Measurements from ENCODE around the gene RPS6KA2.

Gene RPS6KA2

GRCh38 chr6:166662690-166663089 is 35.6 kb upstream of the RPS6KA2 start:
- no peak overlapping the region for H3K23ac ChIP-seq (ENCODE audit: low read length)
- no peaks in the 10 kb centered on the region for H3K79me2 ChIP-seq (ENCODE audit: control insufficient read depth, insufficient read depth, low read length, poor library complexity)
- H2AFZ ChIP-seq (ENCODE audit: insufficient read depth, low read length, poor library complexity), result no peak overlapping the region
- H3K14ac ChIP-seq (ENCODE audit: low read length), result no peak overlapping the region
- no peak overlapping the region for H3K27ac ChIP-seq (ENCODE audit: low read depth, low read length)
- H3K18ac ChIP-seq (ENCODE audit: low read length), result no peak overlapping the region
- no peak overlapping the region for H4K8ac ChIP-seq (ENCODE audit: low read depth, low read length)
- no peak overlapping the region for H2AK5ac ChIP-seq (ENCODE audit: low read length)
- H3K79me1 ChIP-seq (ENCODE audit: low read length), result no peaks in the 10 kb centered on the region
- H3K27me3 ChIP-seq (ENCODE audit: insufficient read depth, low read length), result peaks cover under 1% of the 10 kb centered on the region
- no peaks in the 10 kb centered on the region for H3K4me1 ChIP-seq (ENCODE audit: control insufficient read depth in 1 of 2, insufficient read depth in 2 of 2, low read length in 2 of 2)
- no peak overlapping the region for H3K4ac ChIP-seq (ENCODE audit: low read depth, low read length)
- H4K12ac ChIP-seq (ENCODE audit: low read depth, low read length), result no peak overlapping the region
- H3K9me3 ChIP-seq (ENCODE audit: insufficient read depth, low read depth, low read length), result peaks cover 3% of the 10 kb centered on the region
- H2BK12ac ChIP-seq (ENCODE audit: low read length), result no peak overlapping the region
- no peak overlapping the region for H3K9ac ChIP-seq (ENCODE audit: low read length)
- WGBS (ENCODE audit: extremely low coverage, insufficient coverage, insufficient read length), result no CpG with 5 or more reads among the region's 11 CpGs
- no peak overlapping the region for H2BK5ac ChIP-seq (ENCODE audit: low read depth, low read length, poor library complexity)
- no peak for DNase-seq
- no peak overlapping the region for H2BK120ac ChIP-seq (ENCODE audit: insufficient read depth, low read length, poor library complexity)
- no peak overlapping the region for H3K4me3 ChIP-seq (ENCODE audit: low read depth, low read length)
- no peak overlapping the region for H4K91ac ChIP-seq (ENCODE audit: low read depth, low read length)
- H3K36me3 ChIP-seq (ENCODE audit: control insufficient read depth in 1 of 2, insufficient read depth in 2 of 2, low read length in 2 of 2), result no peaks in the 10 kb centered on the region
- no peak overlapping the region for H3K4me2 ChIP-seq (ENCODE audit: low read length)

GRCh38 chr6:166661327-166662085 is 34.5 kb upstream of the RPS6KA2 start:
- H3K14ac ChIP-seq (ENCODE audit: low read length), result no peak overlapping the region
- peaks cover 4% of the 10 kb centered on the region for H3K27me3 ChIP-seq (ENCODE audit: insufficient read depth, low read length)
- no peaks in the 10 kb centered on the region for H3K4me1 ChIP-seq (ENCODE audit: control insufficient read depth in 1 of 2, insufficient read depth in 2 of 2, low read length in 2 of 2)
- H2AFZ ChIP-seq (ENCODE audit: insufficient read depth, low read length, poor library complexity), result no peak overlapping the region
- no peak overlapping the region for H3K4me3 ChIP-seq (ENCODE audit: low read depth, low read length)
- DNase-seq, result no peak
- H2BK5ac ChIP-seq (ENCODE audit: low read depth, low read length, poor library complexity), result no peak overlapping the region
- H3K23ac ChIP-seq (ENCODE audit: low read length), result no peak overlapping the region
- H2BK120ac ChIP-seq (ENCODE audit: insufficient read depth, low read length, poor library complexity), result no peak overlapping the region
- no peak overlapping the region for H3K27ac ChIP-seq (ENCODE audit: low read depth, low read length)
- H3K9me3 ChIP-seq (ENCODE audit: insufficient read depth, low read depth, low read length), result peaks cover 5% of the 10 kb centered on the region
- no peak overlapping the region for H3K18ac ChIP-seq (ENCODE audit: low read length)
- no peak overlapping the region for H3K4me2 ChIP-seq (ENCODE audit: low read length)
- H3K4ac ChIP-seq (ENCODE audit: low read depth, low read length), result no peak overlapping the region
- H4K8ac ChIP-seq (ENCODE audit: low read depth, low read length), result no peak overlapping the region
- no CpG with 5 or more reads among the region's 12 CpGs for WGBS (ENCODE audit: extremely low coverage, insufficient coverage, insufficient read length)
- H3K9ac ChIP-seq (ENCODE audit: low read length), result no peak overlapping the region
- H4K91ac ChIP-seq (ENCODE audit: low read depth, low read length), result no peak overlapping the region
- no peak overlapping the region for H4K12ac ChIP-seq (ENCODE audit: low read depth, low read length)
- H2BK12ac ChIP-seq (ENCODE audit: low read length), result no peak overlapping the region
- no peaks in the 10 kb centered on the region for H3K36me3 ChIP-seq (ENCODE audit: control insufficient read depth in 1 of 2, insufficient read depth in 2 of 2, low read length in 2 of 2)
- H3K79me1 ChIP-seq (ENCODE audit: low read length), result no peaks in the 10 kb centered on the region
- no peak overlapping the region for H2AK5ac ChIP-seq (ENCODE audit: low read length)
- no peaks in the 10 kb centered on the region for H3K79me2 ChIP-seq (ENCODE audit: control insufficient read depth, insufficient read depth, low read length, poor library complexity)

DNA sequence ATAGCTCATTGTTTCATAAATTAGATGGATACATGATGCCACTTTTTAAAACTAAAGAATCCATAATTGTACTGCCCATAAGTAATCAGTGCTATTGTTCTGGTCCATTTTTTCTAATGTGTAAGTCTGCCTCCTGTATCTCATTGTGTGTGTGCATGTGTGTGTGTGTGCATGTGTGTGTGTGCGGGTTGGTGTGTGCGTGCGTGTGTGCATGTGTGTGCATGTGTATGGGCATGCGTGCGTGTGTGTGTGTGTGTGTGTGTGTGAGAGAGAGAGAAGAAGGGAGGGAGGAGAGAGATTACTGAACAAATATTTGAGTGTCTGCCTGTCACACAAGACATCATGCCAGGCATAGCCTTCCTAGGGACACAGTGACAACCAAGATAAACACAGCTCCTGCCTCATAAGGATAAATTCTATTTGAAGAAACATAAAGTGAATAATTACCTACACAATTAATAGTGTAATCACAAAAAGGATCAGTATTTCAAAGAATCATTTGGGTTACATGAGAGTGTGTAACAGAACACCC is 33.2 kb upstream of the RPS6KA2 start:
- Histone ChIP-seq H3K9ac (ENCODE audit: low read length) (no peak overlapping the region), H3K27me3 (ENCODE audit: insufficient read depth, low read length) (peaks cover 11% of the 10 kb centered on the region), H2BK120ac (ENCODE audit: insufficient read depth, low read length, poor library complexity) (no peak overlapping the region), H4K12ac (ENCODE audit: low read depth, low read length) (no peak overlapping the region), H3K9me3 (ENCODE audit: insufficient read depth, low read depth, low read length) (peaks cover 11% of the 10 kb centered on the region), H3K4me1 (ENCODE audit: control insufficient read depth in 1 of 2, insufficient read depth in 2 of 2, low read length in 2 of 2) (no peaks in the 10 kb centered on the region), H4K8ac (ENCODE audit: low read depth, low read length) (no peak overlapping the region), H2AK5ac (ENCODE audit: low read length) (no peak overlapping the region), H3K79me2 (ENCODE audit: control insufficient read depth, insufficient read depth, low read length, poor library complexity) (no peaks in the 10 kb centered on the region), H3K4ac (ENCODE audit: low read depth, low read length) (no peak overlapping the region), H3K14ac (ENCODE audit: low read length) (no peak overlapping the region), H3K18ac (ENCODE audit: low read length) (no peak overlapping the region), H2BK12ac (ENCODE audit: low read length) (no peak overlapping the region), H3K79me1 (ENCODE audit: low read length) (no peaks in the 10 kb centered on the region), H3K27ac (ENCODE audit: low read depth, low read length) (no peak overlapping the region), H3K4me2 (ENCODE audit: low read length) (no peak overlapping the region), H3K4me3 (ENCODE audit: low read depth, low read length) (peak overlapping the region; percentile 42), H2AFZ (ENCODE audit: insufficient read depth, low read length, poor library complexity) (no peak overlapping the region), H4K91ac (ENCODE audit: low read depth, low read length) (no peak overlapping the region), H2BK5ac (ENCODE audit: low read depth, low read length, poor library complexity) (no peak overlapping the region), H3K36me3 (ENCODE audit: control insufficient read depth in 1 of 2, insufficient read depth in 2 of 2, low read length in 2 of 2) (no peaks in the 10 kb centered on the region), H3K23ac (ENCODE audit: low read length) (no peak overlapping the region)
- no peak for DNase-seq
- no CpG with 5 or more reads among the region's 5 CpGs for WGBS (ENCODE audit: extremely low coverage, insufficient coverage, insufficient read length)

DNA sequence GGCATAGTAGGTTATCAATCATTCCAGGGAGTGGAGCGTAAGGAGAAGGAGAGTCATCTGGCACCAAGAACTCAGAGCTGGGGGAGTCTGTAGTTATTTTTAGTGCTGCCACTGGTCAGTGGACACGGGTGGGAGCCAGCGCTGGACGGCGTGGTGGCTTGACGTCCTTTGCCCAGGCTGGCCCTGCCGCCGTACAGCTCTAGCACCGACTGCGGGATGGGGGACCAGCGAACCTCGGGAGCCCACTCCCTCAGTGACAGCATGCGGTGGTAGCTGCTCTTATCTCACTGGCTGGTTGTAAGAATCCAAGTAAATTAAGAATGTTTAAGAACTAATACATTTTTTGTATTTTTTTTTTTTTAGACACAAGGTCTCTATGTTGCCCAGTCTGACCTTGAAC is 32.5 kb upstream of the RPS6KA2 start:
- Histone ChIP-seq H3K27ac (ENCODE audit: low read depth, low read length) (no peak overlapping the region), H3K4me3 (ENCODE audit: low read depth, low read length) (no peak overlapping the region), H2AFZ (ENCODE audit: insufficient read depth, low read length, poor library complexity) (no peak overlapping the region), H3K9me3 (ENCODE audit: insufficient read depth, low read depth, low read length) (peaks cover 11% of the 10 kb centered on the region), H2BK5ac (ENCODE audit: low read depth, low read length, poor library complexity) (no peak overlapping the region), H3K23ac (ENCODE audit: low read length) (no peak overlapping the region), H3K18ac (ENCODE audit: low read length) (no peak overlapping the region), H3K4ac (ENCODE audit: low read depth, low read length) (no peak overlapping the region), H4K12ac (ENCODE audit: low read depth, low read length) (no peak overlapping the region), H3K27me3 (ENCODE audit: insufficient read depth, low read length) (peaks cover 11% of the 10 kb centered on the region), H3K79me1 (ENCODE audit: low read length) (no peaks in the 10 kb centered on the region), H3K14ac (ENCODE audit: low read length) (no peak overlapping the region), H2BK12ac (ENCODE audit: low read length) (no peak overlapping the region), H2BK120ac (ENCODE audit: insufficient read depth, low read length, poor library complexity) (no peak overlapping the region), H3K36me3 (ENCODE audit: control insufficient read depth in 1 of 2, insufficient read depth in 2 of 2, low read length in 2 of 2) (no peaks in the 10 kb centered on the region), H3K9ac (ENCODE audit: low read length) (no peak overlapping the region), H3K4me2 (ENCODE audit: low read length) (no peak overlapping the region), H3K4me1 (ENCODE audit: control insufficient read depth in 1 of 2, insufficient read depth in 2 of 2, low read length in 2 of 2) (no peaks in the 10 kb centered on the region), H3K79me2 (ENCODE audit: control insufficient read depth, insufficient read depth, low read length, poor library complexity) (no peaks in the 10 kb centered on the region), H4K91ac (ENCODE audit: low read depth, low read length) (no peak overlapping the region), H4K8ac (ENCODE audit: low read depth, low read length) (no peak overlapping the region), H2AK5ac (ENCODE audit: low read length) (no peak overlapping the region)
- no peak for DNase-seq
- WGBS (ENCODE audit: extremely low coverage, insufficient coverage, insufficient read length), result no CpG with 5 or more reads among the region's 13 CpGs
